ENCODE results near the gene SLC7A9. TPM values are rescaled to one million over a fixed set of nuclear protein-coding genes. Genes with fewer than 3 reads are reported as not detected.

Gene SLC7A9
- total RNA-seq, 4 donors from 2014 or later, result 0.33 to 0.78 (median 0.52) TPM; not detected in 1

- intact Hi-C loops (cut with DNase I), result no loop called here
- no peaks in the 10 kb centered on the region for H3K27me3 ChIP-seq
- 89% methylated on average over 18 of the region's 19 CpGs for WGBS
- H3K27ac ChIP-seq (replicated peaks in 1 of 4), result no peak overlapping the region
- no peak for TF ChIP-seq POLR2A (IDR thresholded peaks at IDR 0.05; ENCODE audit: low read depth)
- TF ChIP-seq POLR2AphosphoS5 (IDR thresholded peaks at IDR 0.05), result no peak
- TF ChIP-seq, protein P1, sequence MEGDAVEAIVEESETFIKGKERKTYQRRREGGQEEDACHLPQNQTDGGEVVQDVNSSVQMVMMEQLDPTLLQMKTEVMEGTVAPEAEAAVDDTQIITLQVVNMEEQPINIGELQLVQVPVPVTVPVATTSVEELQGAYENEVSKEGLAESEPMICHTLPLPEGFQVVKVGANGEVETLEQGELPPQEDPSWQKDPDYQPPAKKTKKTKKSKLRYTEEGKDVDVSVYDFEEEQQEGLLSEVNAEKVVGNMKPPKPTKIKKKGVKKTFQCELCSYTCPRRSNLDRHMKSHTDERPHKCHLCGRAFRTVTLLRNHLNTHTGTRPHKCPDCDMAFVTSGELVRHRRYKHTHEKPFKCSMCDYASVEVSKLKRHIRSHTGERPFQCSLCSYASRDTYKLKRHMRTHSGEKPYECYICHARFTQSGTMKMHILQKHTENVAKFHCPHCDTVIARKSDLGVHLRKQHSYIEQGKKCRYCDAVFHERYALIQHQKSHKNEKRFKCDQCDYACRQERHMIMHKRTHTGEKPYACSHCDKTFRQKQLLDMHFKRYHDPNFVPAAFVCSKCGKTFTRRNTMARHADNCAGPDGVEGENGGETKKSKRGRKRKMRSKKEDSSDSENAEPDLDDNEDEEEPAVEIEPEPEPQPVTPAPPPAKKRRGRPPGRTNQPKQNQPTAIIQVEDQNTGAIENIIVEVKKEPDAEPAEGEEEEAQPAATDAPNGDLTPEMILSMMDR (IDR thresholded peaks at IDR 0.05), result no peak
- no peak for TF ChIP-seq EP300 (IDR thresholded peaks at IDR 0.05)
- no peaks in the 10 kb centered on the region for H3K9me3 ChIP-seq
- no peak for DNase-seq (ENCODE audit: extremely low spot score)
- no peaks in the 10 kb centered on the region for H3K36me3 ChIP-seq
- H3K4me3 ChIP-seq, result no peak overlapping the region
- no peaks in the 10 kb centered on the region for H3K4me1 ChIP-seq
These were observed 7.4 kb downstream of the SLC7A9 start for GRCh38 chr19:32862173-32862572.

DNA sequence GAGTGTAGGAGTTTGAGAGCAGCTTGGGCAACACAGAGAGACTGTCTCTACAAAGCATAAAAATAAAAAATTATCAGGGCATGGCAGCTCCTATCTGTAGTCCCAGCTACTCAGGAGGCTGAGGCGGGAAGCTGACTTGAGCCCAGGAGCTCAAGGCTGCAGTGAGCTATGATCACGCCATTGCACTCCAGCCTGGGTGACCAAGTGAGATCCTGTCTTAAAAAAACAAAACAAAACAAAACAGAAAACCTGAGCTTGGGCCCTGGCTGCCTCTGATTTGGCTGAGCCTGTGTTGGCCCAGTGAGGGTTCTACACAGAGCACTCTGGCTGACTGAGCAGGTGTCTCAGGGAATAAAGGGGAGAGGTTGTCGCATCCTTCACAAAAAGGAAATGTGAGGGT, 8.0 kb downstream of the SLC7A9 start:
- TF ChIP-seq, protein P1 (IDR thresholded peaks at IDR 0.05), result no peak
- intact Hi-C loops (cut with DNase I), result no loop called here
- Histone ChIP-seq H3K4me1 (no peaks in the 10 kb centered on the region), H3K4me3 (no peak overlapping the region), H3K27me3 (no peaks in the 10 kb centered on the region), H3K36me3 (no peaks in the 10 kb centered on the region), H3K27ac (replicated peaks in 1 of 4) (no peak overlapping the region), H3K9me3 (no peaks in the 10 kb centered on the region)
- no peak for DNase-seq (ENCODE audit: extremely low spot score)
- 95% methylated on average over 3 of the region's 3 CpGs for WGBS

GRCh38 chr19:32859591-32859990, 10.0 kb downstream of the SLC7A9 start:
- no peaks in the 10 kb centered on the region for H3K9me3 ChIP-seq
- H3K27ac ChIP-seq (replicated peaks in 1 of 4), result no peak overlapping the region
- no peaks in the 10 kb centered on the region for H3K4me1 ChIP-seq
- intact Hi-C loops (cut with DNase I), result no loop called here
- no peaks in the 10 kb centered on the region for H3K27me3 ChIP-seq
- no peaks in the 10 kb centered on the region for H3K36me3 ChIP-seq
- H3K4me3 ChIP-seq, result no peak overlapping the region
- TF ChIP-seq, protein P1 (IDR thresholded peaks at IDR 0.05), result no peak
- 91% methylated on average over 17 of the region's 19 CpGs for WGBS
- no peak for DNase-seq (ENCODE audit: extremely low spot score)

- WGBS, result 92% methylated on average over 10 of the region's 10 CpGs
- Histone ChIP-seq H3K4me3 (no peak overlapping the region), H3K36me3 (no peaks in the 10 kb centered on the region), H3K9me3 (no peaks in the 10 kb centered on the region), H3K27me3 (no peaks in the 10 kb centered on the region), H3K27ac (replicated peaks in 1 of 4) (no peak overlapping the region), H3K4me1 (no peaks in the 10 kb centered on the region)
- TF ChIP-seq POLR2A (IDR thresholded peaks at IDR 0.05; ENCODE audit: low read depth) (no peak), POLR2AphosphoS5 (IDR thresholded peaks at IDR 0.05) (no peak), EP300 (IDR thresholded peaks at IDR 0.05) (no peak)
- TF ChIP-seq, protein P1 (IDR thresholded peaks at IDR 0.05), result no peak
- no peak for DNase-seq (ENCODE audit: extremely low spot score)
- intact Hi-C loops (cut with DNase I), result no loop called here
These were observed 11.0 kb downstream of the SLC7A9 start for GRCh38 chr19:32858559-32858958.

- Histone ChIP-seq H3K9me3 (no peaks in the 10 kb centered on the region), H3K27ac (replicated peaks in 1 of 4) (no peak overlapping the region), H3K27me3 (no peaks in the 10 kb centered on the region), H3K4me3 (no peak overlapping the region), H3K4me1 (no peaks in the 10 kb centered on the region), H3K36me3 (no peaks in the 10 kb centered on the region)
- intact Hi-C loops (cut with DNase I), result no loop called here
- DNase-seq (ENCODE audit: extremely low spot score), result no peak
- TF ChIP-seq POLR2AphosphoS5 (IDR thresholded peaks at IDR 0.05) (no peak), EP300 (IDR thresholded peaks at IDR 0.05) (no peak), POLR2A (IDR thresholded peaks at IDR 0.05; ENCODE audit: low read depth) (no peak)
- TF ChIP-seq, protein P1 (IDR thresholded peaks at IDR 0.05), result no peak
- 93% methylated on average over 12 of the region's 13 CpGs for WGBS
These were observed 11.4 kb downstream of the SLC7A9 start for GRCh38 chr19:32858155-32858554.

All from esophagus muscularis mucosa (tissue), 4 donors.